COLO668 (cell line): Measurements from ENCODE around the gene ATG101.

Experiments
- DNase-seq: peaks from one replicate; lab custom pipeline; 2025; ENCODE audit not compliant: unreplicated experiment; lab: John Stamatoyannopoulos, UW

The ATG101 gene

GRCh38 chr12:52041695-52042123 lies 28.1 kb upstream of the ATG101 start:
- DNase-seq: peak; percentile 11

GRCh38 chr12:52042706-52043385 lies 26.9 kb upstream of the ATG101 start:
- DNase-seq: peak; percentile 74

- peak; percentile 47 for DNase-seq
Observed at GRCh38 chr12:52043386-52044212, 26.2 kb upstream of the ATG101 start.

- no peak for DNase-seq
Observed at GRCh38 chr12:52044292-52044983, 25.3 kb upstream of the ATG101 start.

GRCh38 chr12:52045794-52046199 lies 24.0 kb upstream of the ATG101 start:
- DNase-seq: no peak

- DNase-seq: no peak
Observed at GRCh38 chr12:52046859-52047258, 22.9 kb upstream of the ATG101 start.

- DNase-seq: no peak
Observed at GRCh38 chr12:52049286-52049685, 20.5 kb upstream of the ATG101 start.

GRCh38 chr12:52049688-52050087 lies 20.1 kb upstream of the ATG101 start:
- DNase-seq: no peak

GRCh38 chr12:52050116-52050757 lies 19.5 kb upstream of the ATG101 start:
- DNase-seq: peak; percentile 74

GRCh38 chr12:52050758-52051541 lies 18.8 kb upstream of the ATG101 start, which contains the start of gene NR4A1:
NR4A1 (plus strand) TSS chr12:52051442; CDS start chr12:52054329, 2,887 bp downstream.
- peak; percentile 87 for DNase-seq

- DNase-seq: peak; percentile 16
Observed at GRCh38 chr12:52052468-52053186, 17.2 kb upstream of the ATG101 start.

- no peak for DNase-seq
Observed at GRCh38 chr12:52053536-52054209, 16.1 kb upstream of the ATG101 start.

- no peak for DNase-seq
Observed at GRCh38 chr12:52054231-52054832, 15.4 kb upstream of the ATG101 start.

GRCh38 chr12:52054833-52055730 lies 14.7 kb upstream of the ATG101 start:
- DNase-seq: no peak

GRCh38 chr12:52055731-52056711 lies 13.8 kb upstream of the ATG101 start:
- no peak for DNase-seq

- DNase-seq: no peak
Observed at GRCh38 chr12:52056801-52057637, 12.8 kb upstream of the ATG101 start.
